Osteoblast (primary cell): ENCODE data around the gene CDX1. TPM values are rescaled to one million over a fixed set of nuclear protein-coding genes. Genes with fewer than 3 reads are reported as not detected.

Experiments used
- DNase-seq: peaks from one replicate; pipeline ENCODE4 v3.0.0; 2011; ENCODE audit warnings: low spot score, mixed read lengths; ENCODE audit not compliant: insufficient read length; ENCODE audit errors: missing footprints
- H2AFZ ChIP-seq: 2 replicates; pipeline ENCODE4 v1.6.0; 2011; ENCODE audit warnings: mild to moderate bottlenecking, low read length
- H3K27ac ChIP-seq: 2 replicates; pipeline ENCODE4 v1.5.1; 2011; ENCODE audit warnings: mild to moderate bottlenecking, low read depth, low read length, moderate library complexity
- H3K27me3 ChIP-seq: 2 replicates; pipeline ENCODE4 v1.6.0; 2012; ENCODE audit warnings: mild to moderate bottlenecking, control low read depth, inconsistent platforms, low read length, moderate library complexity; ENCODE audit not compliant: insufficient read depth
- H3K36me3 ChIP-seq: 2 replicates; pipeline ENCODE4 v1.5.1; 2011; ENCODE audit warnings: mild to moderate bottlenecking, low read length, control low read depth, moderate library complexity; ENCODE audit not compliant: insufficient read depth
- H3K4me1 ChIP-seq: 2 replicates; pipeline ENCODE4 v1.5.1; 2011; ENCODE audit warnings: mild to moderate bottlenecking, low read length, control low read depth, moderate library complexity; ENCODE audit not compliant: insufficient read depth
- H3K4me2 ChIP-seq: 2 replicates; pipeline ENCODE4 v1.6.0; 2011; ENCODE audit warnings: mild to moderate bottlenecking, low read length; ENCODE audit not compliant: insufficient read depth
- H3K4me3 ChIP-seq: fragments of 200-600 bp; sonication (generic); 3 replicates; pipeline ENCODE4 v1.5.1; 2012; ENCODE audit warnings: mild to moderate bottlenecking, low read length, inconsistent platforms; ENCODE audit not compliant: insufficient read depth
- H3K79me2 ChIP-seq: 2 replicates; pipeline ENCODE4 v1.6.0; 2012; ENCODE audit warnings: mild to moderate bottlenecking, low read length, control low read depth, inconsistent platforms; ENCODE audit not compliant: insufficient read depth
- H3K9me3 ChIP-seq: 2 replicates; pipeline ENCODE4 v1.5.1; 2011; ENCODE audit warnings: low read depth, low read length, control low read depth
- H4K20me1 ChIP-seq: 2 replicates; pipeline ENCODE4 v1.6.0; 2012; ENCODE audit warnings: mild to moderate bottlenecking, low read length, control low read depth; ENCODE audit not compliant: insufficient read depth
- CTCF ChIP-seq: IDR thresholded peaks from 2 replicates; pipeline ENCODE4 v1.5.1; 2011; ENCODE audit warnings: mild to moderate bottlenecking, low read depth, low read length, moderate library complexity; ENCODE audit errors: extremely low read depth
- total RNA-seq: library from RNA; depleted of rRNA; stranded (reverse); fragments of >200 nt; gene quantifications from 2 replicates; pipeline ENCODE4 v1.2.3, GENCODE V29; 2012

CDX1 gene
- total RNA-seq, 1 donor = 0.36 TPM

- Histone ChIP-seq H3K4me2 (peak overlapping the region; percentile 5), H3K36me3 (peaks cover 14% of the 10 kb centered on the region), H3K9me3 (no peaks in the 10 kb centered on the region), H3K4me3 (no peak overlapping the region), H3K27ac (peak overlapping the region; percentile 96), H3K79me2 (peaks cover 78% of the 10 kb centered on the region), H3K27me3 (no peaks in the 10 kb centered on the region), H2AFZ (no peak overlapping the region), H3K4me1 (peaks cover 89% of the 10 kb centered on the region), H4K20me1 (no peaks in the 10 kb centered on the region)
- no peak for DNase-seq
- no peak for TF ChIP-seq CTCF
These were observed 24.9 kb upstream of the CDX1 start for GRCh38 chr5:150141544-150142184.

DNA sequence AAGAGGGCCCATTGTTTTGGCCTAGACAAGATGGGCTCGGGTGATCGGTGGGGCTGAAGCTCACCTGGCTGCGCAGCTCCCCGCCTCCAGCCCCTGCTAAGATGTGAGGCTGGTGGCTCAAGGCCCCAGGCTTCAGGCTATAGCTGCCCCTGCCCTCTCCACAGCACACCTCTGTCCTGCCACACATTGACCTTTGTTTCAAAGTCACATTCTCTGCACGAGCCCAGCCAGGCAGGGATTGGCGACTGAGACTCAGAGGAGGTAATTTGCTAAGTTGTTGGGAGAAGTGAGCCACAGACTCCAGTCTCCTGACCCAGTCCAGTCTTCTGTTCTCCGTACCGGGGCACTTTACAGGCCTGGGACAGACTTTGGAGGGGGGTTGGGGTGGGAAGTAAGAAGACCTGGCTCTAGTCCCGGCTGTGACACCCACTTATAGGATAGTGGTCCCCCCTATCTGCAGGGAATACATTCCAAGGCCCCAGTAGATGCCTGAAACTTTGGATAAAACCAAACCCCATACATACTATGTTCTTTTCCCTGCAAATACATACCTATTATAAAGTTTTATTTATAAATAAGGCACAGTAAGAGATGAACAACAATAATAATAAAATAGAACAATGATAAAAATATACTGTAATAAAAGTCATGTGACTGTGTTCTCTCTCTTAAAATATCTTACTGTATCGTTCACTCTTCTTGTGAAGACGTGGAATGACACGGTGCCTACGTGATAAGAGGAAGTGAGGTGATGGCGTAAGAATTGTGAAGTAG lies 24.2 kb upstream of the CDX1 start:
- Histone ChIP-seq H4K20me1 (peaks cover under 1% of the 10 kb centered on the region), H3K27ac (peak overlapping the region; percentile 96), H3K4me1 (peaks cover 85% of the 10 kb centered on the region), H2AFZ (no peak overlapping the region), H3K9me3 (no peaks in the 10 kb centered on the region), H3K27me3 (no peaks in the 10 kb centered on the region), H3K4me3 (no peak overlapping the region), H3K4me2 (peak overlapping the region; percentile 70), H3K79me2 (peaks cover 78% of the 10 kb centered on the region), H3K36me3 (peaks cover 14% of the 10 kb centered on the region)
- no peak for TF ChIP-seq CTCF
- DNase-seq = no peak

GRCh38 chr5:150142959-150143349 lies 23.6 kb upstream of the CDX1 start:
- Histone ChIP-seq H3K4me1 (peaks cover 85% of the 10 kb centered on the region), H4K20me1 (peaks cover 4% of the 10 kb centered on the region), H2AFZ (no peak overlapping the region), H3K36me3 (peaks cover 15% of the 10 kb centered on the region), H3K27ac (peak overlapping the region; percentile 96), H3K9me3 (no peaks in the 10 kb centered on the region), H3K79me2 (peaks cover 78% of the 10 kb centered on the region), H3K4me3 (peak overlapping the region; percentile 32), H3K4me2 (peak overlapping the region; percentile 70), H3K27me3 (no peaks in the 10 kb centered on the region)
- DNase-seq = no peak
- no peak for TF ChIP-seq CTCF
